NT2/D1 (cell line): ENCODE results near the gene ALDH3B2.

Experiments used
- DNase-seq: peaks from one replicate; pipeline ENCODE4 v3.0.0-alpha.2; 2011; ENCODE audit warnings: low read depth, low spot score
- H3K27me3 ChIP-seq: 2 replicates; pipeline ENCODE4 v1.6.0; 2011; ENCODE audit warnings: mild to moderate bottlenecking; ENCODE audit not compliant: insufficient read length, insufficient read depth
- H3K36me3 ChIP-seq: 2 replicates; pipeline ENCODE4 v1.6.1; 2011; ENCODE audit warnings: mild to moderate bottlenecking, low read length, mixed read lengths; ENCODE audit not compliant: insufficient read depth, insufficient read length
- H3K4me1 ChIP-seq: 2 replicates; pipeline ENCODE4 v1.5.1; 2011; ENCODE audit not compliant: insufficient read depth, insufficient read length
- H3K4me3 ChIP-seq: 2 replicates; pipeline ENCODE4 v1.5.1; 2011; ENCODE audit warnings: low read depth; ENCODE audit not compliant: insufficient read length
- H3K9ac ChIP-seq: 2 replicates; pipeline ENCODE4 v1.6.0; 2011; ENCODE audit warnings: low read depth; ENCODE audit not compliant: insufficient read length
- H3K9me3 ChIP-seq: 2 replicates; pipeline ENCODE4 v1.5.1; 2011; ENCODE audit warnings: mild to moderate bottlenecking, low read length; ENCODE audit not compliant: insufficient read depth
- SUZ12 ChIP-seq: IDR thresholded peaks from 2 replicates; pipeline ENCODE4 v1.6.1; 2011; ENCODE audit not compliant: insufficient read length, insufficient read depth; ENCODE audit errors: extremely low read depth
- YY1 ChIP-seq: IDR thresholded peaks from 2 replicates; pipeline ENCODE4 v1.6.1; 2011; ENCODE audit not compliant: insufficient read length, insufficient read depth
- ZNF274 ChIP-seq: IDR thresholded peaks from 2 replicates; pipeline ENCODE4 v1.6.1; 2011; ENCODE audit warnings: mild to moderate bottlenecking, low read depth, low read length

The ALDH3B2 gene

DNA sequence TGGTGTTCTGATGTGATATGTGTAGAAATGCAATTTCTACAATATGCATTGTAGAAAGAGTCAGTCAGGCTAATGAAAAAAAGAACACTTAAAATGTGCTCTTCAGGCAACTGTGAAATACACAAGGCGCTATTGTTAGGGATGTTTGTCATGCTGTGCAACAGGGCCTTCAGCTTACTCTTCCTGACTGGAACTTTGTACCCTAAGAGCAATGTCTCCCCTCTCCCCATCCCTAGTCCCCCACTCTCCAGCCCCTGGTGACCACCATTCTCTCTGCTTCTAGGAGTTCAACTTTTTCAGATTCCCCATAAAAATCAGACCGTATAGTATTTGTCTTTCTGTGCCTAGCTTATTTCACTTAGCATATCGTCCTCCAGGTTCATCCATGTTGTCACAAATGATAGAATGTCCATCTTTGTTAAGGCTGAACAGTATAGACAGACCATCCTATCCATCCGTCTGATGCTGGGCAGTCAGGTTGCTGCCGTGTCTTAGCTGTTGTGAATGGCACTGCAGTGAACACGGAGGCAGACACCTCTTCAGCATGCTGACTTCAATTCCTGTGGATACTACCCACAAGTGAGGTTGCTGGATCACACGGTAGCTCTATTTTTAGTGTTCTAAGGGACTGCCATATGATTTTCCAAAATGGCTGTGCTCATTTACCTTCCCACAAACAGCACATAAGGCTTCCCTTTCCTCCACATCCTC, 57.0 kb downstream of the ALDH3B2 start:
- Histone ChIP-seq H3K27me3 (no peaks in the 10 kb centered on the region), H3K9me3 (no peaks in the 10 kb centered on the region), H3K4me1 (peaks cover 35% of the 10 kb centered on the region), H3K9ac (peak overlapping the region; percentile 85), H3K4me3 (no peak overlapping the region), H3K36me3 (peaks cover 19% of the 10 kb centered on the region)
- no peak for DNase-seq
- TF ChIP-seq ZNF274, result no peak
- no peak for TF ChIP-seq YY1
- TF ChIP-seq SUZ12, result no peak

DNA sequence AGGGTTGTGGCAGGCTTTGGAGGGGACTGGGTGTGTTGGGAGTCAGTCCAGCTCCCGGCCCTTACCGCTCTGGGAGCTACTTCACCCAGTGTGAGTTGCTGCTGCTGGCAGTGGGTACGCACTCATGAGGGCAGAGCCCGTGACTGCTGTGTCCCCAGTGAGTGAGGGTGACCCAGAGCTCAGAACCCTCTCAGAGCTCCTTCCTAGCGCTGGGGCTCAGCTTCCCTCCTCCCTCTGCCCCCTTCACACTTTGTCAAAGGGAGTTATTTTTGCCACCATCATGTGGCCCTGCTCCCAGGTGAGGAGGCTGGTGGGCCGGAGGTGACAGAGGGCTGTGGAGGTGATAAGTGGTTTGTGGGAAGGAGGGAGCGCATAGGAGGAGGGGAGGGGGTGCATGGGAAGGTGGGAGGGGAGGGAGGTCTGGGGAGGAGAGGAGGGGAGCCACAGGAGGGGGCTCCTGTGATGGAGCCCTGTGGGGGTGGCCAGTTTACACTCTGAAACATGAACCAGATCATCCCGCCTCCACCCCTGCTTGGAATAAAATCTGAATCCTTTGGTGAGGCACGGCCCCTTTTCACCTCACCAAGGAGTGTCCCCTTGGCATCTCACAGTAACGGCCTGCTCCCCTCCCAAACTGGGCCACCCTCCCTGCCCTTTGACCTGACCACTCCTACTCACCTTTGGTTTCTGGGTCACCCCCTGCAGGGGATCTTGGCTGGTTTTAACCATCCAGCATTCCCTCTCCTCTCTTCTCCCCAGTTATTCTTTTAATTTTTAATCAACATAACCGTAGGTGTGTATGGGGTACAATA, 57.8 kb downstream of the ALDH3B2 start:
- Histone ChIP-seq H3K9ac (peak overlapping the region; percentile 58), H3K4me3 (no peak overlapping the region), H3K4me1 (peaks cover 35% of the 10 kb centered on the region), H3K9me3 (no peaks in the 10 kb centered on the region), H3K36me3 (peaks cover 26% of the 10 kb centered on the region), H3K27me3 (no peaks in the 10 kb centered on the region)
- DNase-seq, result no peak
- no peak for TF ChIP-seq ZNF274
- no peak for TF ChIP-seq SUZ12
- TF ChIP-seq YY1, result no peak

DNA sequence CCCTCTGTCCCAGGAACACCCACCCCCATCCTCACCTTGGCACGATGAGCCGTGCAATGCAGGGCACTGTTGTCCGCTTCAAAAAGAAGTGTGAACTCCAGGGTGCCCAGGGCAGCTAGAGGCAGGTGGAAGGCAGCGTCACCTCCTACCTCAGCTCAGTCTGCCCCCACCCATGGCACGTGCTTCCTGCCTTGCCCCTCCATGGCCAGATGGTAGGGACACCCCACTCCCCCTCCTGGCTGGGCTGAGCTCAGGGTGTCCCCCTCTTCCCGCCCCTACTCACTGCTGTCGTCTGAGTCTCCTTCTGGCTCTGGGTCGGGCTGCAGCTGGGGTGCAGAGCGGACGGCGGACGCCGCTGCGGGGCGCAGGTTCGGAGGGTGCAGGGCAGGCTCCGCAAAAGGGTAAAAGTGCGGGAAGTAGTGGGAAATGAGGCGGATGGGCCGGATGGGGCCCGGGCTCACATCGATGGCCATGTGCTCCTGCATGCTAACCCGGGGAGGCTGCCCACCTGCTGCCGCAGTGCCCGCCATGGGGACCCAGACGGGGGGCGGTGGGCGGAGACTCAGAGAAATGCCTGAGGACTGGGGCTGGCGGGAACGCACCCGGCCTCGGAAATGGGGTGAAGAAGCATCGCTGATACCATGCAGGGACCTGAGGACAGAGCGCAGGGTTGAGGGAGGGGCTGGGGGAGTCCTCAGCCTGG, 58.5 kb downstream of the ALDH3B2 start:
- Histone ChIP-seq H3K36me3 (peaks cover 34% of the 10 kb centered on the region), H3K4me1 (peaks cover 35% of the 10 kb centered on the region), H3K27me3 (no peaks in the 10 kb centered on the region), H3K9me3 (no peaks in the 10 kb centered on the region), H3K9ac (peak overlapping the region; percentile 76), H3K4me3 (no peak overlapping the region)
- TF ChIP-seq YY1 (no peak), SUZ12 (no peak), ZNF274 (no peak)
- no peak for DNase-seq

DNA sequence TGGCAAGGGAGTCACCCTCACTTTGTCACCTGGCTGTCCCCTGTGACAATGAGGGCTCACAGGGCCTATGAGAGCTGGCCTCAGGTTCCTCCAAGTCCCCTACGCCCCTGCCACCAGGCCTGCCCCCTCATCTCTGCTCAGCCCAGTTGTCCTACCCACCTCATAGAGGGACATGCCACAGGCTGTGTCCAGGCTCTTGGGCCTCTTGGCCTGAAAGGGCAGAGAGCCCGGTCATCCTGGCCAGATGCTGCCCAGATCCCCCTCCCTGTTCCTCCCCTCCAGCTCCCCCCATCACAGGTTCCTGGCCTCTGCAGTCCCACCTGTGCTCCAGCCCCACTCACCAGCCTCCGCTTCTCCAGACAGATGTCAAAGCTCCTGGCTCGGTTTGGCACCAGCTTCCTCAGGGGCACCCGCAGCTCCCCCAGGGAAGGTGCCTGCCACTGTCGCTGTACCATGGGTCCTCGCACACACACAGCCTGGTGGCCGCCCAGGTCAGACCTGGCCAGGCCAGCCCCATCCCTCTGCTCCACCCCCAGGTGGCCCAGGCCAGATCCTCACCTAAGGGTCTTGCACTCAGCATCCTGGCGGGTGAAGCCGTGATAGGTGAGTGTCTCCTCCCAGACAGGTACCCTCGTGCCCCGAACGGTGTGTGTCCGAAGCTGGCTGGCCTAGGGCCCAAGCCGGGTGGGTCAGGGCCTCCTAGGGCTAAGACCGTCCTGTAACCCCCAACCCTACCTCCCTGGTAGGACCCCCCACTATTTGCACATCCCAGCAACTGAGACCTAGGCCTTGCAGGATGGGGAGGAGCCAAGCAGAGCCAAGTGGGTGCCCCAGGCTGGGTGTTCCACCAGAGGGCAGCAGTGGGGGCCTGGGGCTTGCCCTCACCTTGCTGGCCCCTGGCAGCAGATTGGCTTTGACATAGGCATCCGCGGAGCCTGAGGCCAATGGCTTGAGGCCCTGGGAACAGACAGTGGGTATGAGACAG, 59.4 kb downstream of the ALDH3B2 start:
- no peak for TF ChIP-seq YY1
- TF ChIP-seq SUZ12, result no peak
- TF ChIP-seq ZNF274, result no peak
- H3K9ac ChIP-seq, result peak overlapping the region; percentile 76
- H3K36me3 ChIP-seq, result peaks cover 42% of the 10 kb centered on the region
- peaks cover 35% of the 10 kb centered on the region for H3K4me1 ChIP-seq
- DNase-seq, result no peak
- no peaks in the 10 kb centered on the region for H3K9me3 ChIP-seq
- H3K4me3 ChIP-seq, result no peak overlapping the region
- H3K27me3 ChIP-seq, result no peaks in the 10 kb centered on the region

DNA sequence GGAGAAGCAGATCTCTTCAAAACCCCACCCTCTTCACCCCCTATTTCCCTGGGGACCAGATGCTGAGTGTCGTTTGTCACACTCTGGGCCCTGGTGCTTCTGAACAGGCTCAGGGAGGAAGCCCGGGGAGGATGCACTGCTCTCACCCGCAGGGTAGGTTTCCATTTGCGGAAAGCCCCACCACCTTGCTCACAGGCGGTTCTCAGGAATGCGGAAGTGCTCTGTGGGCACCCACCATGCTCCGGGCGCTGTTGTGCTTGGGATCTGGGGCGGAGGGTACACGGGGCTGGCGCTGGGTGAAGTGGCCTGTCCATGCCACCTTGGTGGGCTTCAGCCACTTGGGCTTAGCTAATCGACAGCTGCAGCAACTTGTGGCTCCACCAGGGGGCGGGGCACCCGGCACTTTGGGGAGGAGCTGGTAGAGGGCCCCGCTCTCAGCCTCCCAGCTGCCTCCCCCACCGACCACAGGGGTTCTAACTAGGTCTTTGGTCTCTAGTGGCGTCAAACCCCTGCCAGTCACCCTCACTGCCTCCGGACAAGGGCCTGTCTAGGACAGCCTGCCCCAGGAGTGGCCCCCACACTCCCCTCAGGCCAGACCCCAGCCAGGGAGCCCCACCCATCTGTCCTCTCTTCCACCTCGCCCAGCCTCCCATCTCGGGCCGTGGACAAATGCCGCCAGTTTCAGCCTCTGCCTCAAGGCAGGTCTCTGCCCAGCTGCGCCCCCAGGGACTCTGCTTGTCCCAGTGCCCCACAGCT, 60.3 kb downstream of the ALDH3B2 start:
- DNase-seq, result no peak
- Histone ChIP-seq H3K4me1 (peaks cover 35% of the 10 kb centered on the region), H3K9me3 (no peaks in the 10 kb centered on the region), H3K27me3 (no peaks in the 10 kb centered on the region), H3K36me3 (peaks cover 51% of the 10 kb centered on the region), H3K9ac (peak overlapping the region; percentile 70), H3K4me3 (no peak overlapping the region)
- TF ChIP-seq ZNF274 (no peak), YY1 (no peak), SUZ12 (no peak)

DNA sequence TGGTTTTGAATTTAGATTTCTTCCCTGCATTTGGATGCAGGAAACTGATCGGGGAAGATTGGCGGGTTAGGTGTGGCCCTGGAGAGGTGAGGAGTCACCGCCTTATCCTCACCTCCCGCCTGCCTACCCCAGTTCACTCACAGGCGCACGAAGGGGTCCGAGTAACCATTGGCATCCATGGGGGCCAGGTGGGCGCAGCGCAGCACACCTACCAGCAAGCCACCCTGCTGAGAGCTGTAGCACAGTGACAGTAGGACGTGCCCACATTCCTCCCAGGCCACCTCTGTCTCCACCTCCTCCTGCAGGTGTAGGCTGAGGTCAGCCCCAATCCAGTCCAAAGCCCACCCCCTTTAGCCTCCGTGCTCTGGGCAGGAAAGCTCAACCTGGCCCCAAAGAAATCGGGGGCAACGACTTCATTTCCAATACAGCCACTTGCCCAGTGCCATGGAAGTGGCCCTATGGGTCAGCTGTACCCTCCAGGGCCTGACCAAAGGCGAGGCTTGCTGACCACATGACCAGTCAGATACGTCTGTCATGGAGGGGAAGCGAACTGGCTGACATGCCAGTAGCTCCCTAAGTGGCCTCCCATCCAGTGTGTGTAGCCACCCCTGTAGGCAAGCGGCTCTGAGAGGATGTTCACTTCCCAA, 61.0 kb downstream of the ALDH3B2 start:
- H3K4me1 ChIP-seq, result peaks cover 35% of the 10 kb centered on the region
- no peak for DNase-seq
- H3K9ac ChIP-seq, result no peak overlapping the region
- TF ChIP-seq ZNF274 (no peak), SUZ12 (no peak), YY1 (no peak)
- no peaks in the 10 kb centered on the region for H3K9me3 ChIP-seq
- peaks cover 58% of the 10 kb centered on the region for H3K36me3 ChIP-seq
- H3K4me3 ChIP-seq, result no peak overlapping the region
- H3K27me3 ChIP-seq, result no peaks in the 10 kb centered on the region
